ENCODE data around the gene IL20RA. TPM values are rescaled to one million over a fixed set of nuclear protein-coding genes. Genes with fewer than 3 reads are reported as not detected.
"Not testable (repeated sequence)": the region's sequence is repeated elsewhere in the genome, so short reads cannot be mapped to it uniquely, and the experiment has no call there.

The IL20RA gene
- total RNA-seq, 1 experiment from 2014 or later = not detected

DNA sequence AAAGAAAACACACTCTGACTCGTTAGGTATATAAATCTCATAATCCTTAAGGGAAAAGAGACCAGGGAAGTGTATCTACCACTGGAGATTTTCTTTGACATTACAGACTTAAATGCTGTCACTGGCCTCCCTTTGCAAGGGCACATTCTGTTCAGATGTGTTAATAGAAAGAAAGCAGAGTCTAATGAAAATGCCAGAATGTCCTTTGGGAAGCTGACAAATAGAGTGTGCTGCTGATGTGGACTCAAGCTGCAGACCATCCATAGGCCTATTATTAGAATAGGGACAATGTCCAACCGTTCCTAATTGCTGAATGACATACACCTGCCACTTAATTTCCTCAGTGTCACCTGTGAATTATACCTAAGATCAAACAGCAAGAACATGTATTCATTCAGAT, 81.5 kb downstream of the IL20RA start:
- DNase-seq (ENCODE audit: low read depth in 1 of 2, low spot score in 2 of 2) = no peak
- H3K27ac ChIP-seq = no peak overlapping the region
- H3K27me3 ChIP-seq (replicated peaks) = no peaks in the 10 kb centered on the region
- no peaks in the 10 kb centered on the region for H3K36me3 ChIP-seq
- H3K9me3 ChIP-seq (replicated peaks) = no peaks in the 10 kb centered on the region
- no peak overlapping the region for H3K4me3 ChIP-seq
- H3K4me1 ChIP-seq (replicated peaks) = no peaks in the 10 kb centered on the region

- no peak overlapping the region for H3K27ac ChIP-seq
- no peaks in the 10 kb centered on the region for H3K9me3 ChIP-seq (replicated peaks)
- no peaks in the 10 kb centered on the region for H3K4me1 ChIP-seq (replicated peaks)
- no peaks in the 10 kb centered on the region for H3K27me3 ChIP-seq (replicated peaks)
- H3K4me3 ChIP-seq = no peak overlapping the region
- H3K36me3 ChIP-seq = no peaks in the 10 kb centered on the region
- DNase-seq (ENCODE audit: low read depth in 1 of 2, low spot score in 2 of 2) = no peak
Observed at GRCh38 chr6:136962661-136963060, 82.1 kb downstream of the IL20RA start.

DNA sequence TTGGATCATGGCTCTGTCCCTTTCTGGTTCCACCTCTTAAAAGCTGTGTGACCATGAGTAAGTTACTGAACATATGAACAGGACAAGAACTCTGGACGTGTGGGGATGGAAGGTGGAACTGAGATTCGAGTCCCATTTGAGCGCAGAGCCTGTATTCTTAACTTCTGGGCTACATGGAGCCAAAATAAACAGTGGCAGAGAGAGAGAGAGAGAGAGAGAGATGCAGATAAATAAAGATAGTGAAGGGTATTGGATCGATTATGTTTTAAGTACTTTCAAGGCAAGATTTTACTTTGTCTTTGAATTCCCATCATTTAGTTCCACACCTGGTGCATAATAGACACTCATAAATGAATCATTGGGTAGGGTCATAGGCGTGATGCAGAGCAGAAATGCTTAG, 82.9 kb downstream of the IL20RA start:
- H3K27me3 ChIP-seq (replicated peaks) = no peaks in the 10 kb centered on the region
- DNase-seq (ENCODE audit: low read depth in 1 of 2, low spot score in 2 of 2) = no peak
- H3K27ac ChIP-seq = no peak overlapping the region
- H3K36me3 ChIP-seq = no peaks in the 10 kb centered on the region
- H3K4me1 ChIP-seq (replicated peaks) = peaks cover 5% of the 10 kb centered on the region
- no peak overlapping the region for H3K4me3 ChIP-seq
- no peaks in the 10 kb centered on the region for H3K9me3 ChIP-seq (replicated peaks)

- Histone ChIP-seq H3K27ac (no peak overlapping the region), H3K4me1 (replicated peaks) (peaks cover 8% of the 10 kb centered on the region), H3K36me3 (no peaks in the 10 kb centered on the region), H3K4me3 (no peak overlapping the region), H3K27me3 (replicated peaks) (peaks cover under 1% of the 10 kb centered on the region), H3K9me3 (replicated peaks) (no peaks in the 10 kb centered on the region)
- no peak for DNase-seq (ENCODE audit: low read depth in 1 of 2, low spot score in 2 of 2)
Observed at GRCh38 chr6:136960781-136961180, 84.0 kb downstream of the IL20RA start.

DNA sequence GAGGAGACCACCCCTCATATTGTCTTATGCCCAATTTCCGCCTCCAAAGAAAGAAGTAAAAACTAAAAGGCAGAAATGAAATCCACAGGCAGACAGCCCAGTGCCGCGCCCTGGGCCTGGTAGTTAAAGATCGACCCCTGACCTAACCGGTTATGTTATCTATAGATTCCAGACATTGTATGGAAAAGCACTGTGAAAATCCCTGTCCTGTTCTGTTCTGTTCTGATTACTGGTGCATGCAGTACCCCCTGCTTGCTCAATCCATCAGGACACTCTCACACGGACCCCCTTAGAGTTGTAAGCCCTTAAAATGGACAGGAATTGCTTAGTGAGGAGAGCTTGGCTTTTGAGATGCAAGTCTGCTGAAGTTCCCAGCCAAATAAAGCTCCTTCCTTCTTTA, 84.8 kb downstream of the IL20RA start:
- H3K27ac ChIP-seq; H3K4me1 ChIP-seq (replicated peaks): not testable (repeated sequence)

DNA sequence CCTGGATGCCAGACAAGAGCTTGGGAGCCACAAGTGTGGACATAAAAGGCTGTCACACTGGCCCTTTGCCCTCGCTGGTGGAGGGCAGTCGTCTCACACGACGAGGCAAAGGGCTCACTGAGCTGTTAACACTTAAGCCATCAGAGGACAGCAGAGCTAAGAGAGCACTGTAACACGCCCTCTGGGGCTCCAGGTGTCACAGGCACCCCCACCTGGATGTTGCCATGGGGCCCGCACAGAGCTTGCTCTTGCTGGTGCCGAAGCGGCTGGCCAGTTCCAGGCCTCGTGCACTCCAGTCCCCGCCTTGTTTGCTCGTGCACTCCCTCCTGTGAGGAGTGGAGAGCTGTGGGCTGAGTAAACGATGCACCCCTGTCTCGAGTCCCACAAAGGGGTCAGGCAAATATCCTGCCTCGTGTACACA, 85.3 kb downstream of the IL20RA start:
- H3K36me3 ChIP-seq = no peaks in the 10 kb centered on the region
- H3K27me3 ChIP-seq (replicated peaks) = peaks cover 6% of the 10 kb centered on the region
- H3K9me3 ChIP-seq (replicated peaks) = no peaks in the 10 kb centered on the region
- H3K4me3 ChIP-seq = no peak overlapping the region
- no peak for DNase-seq (ENCODE audit: low read depth in 1 of 2, low spot score in 2 of 2)
- peaks cover 8% of the 10 kb centered on the region for H3K4me1 ChIP-seq (replicated peaks)
- no peak overlapping the region for H3K27ac ChIP-seq

More for the DNA sequence above, 84.8 kb downstream of the IL20RA start:
- H3K27me3 ChIP-seq (replicated peaks); DNase-seq (ENCODE audit: low read depth in 1 of 2, low spot score in 2 of 2); H3K4me3 ChIP-seq; H3K9me3 ChIP-seq (replicated peaks); H3K36me3 ChIP-seq: not testable (repeated sequence)

GRCh38 chr6:136958168-136958567, 86.6 kb downstream of the IL20RA start:
- H3K27ac ChIP-seq = no peak overlapping the region
- no peaks in the 10 kb centered on the region for H3K36me3 ChIP-seq
- H3K9me3 ChIP-seq (replicated peaks) = no peaks in the 10 kb centered on the region

DNA sequence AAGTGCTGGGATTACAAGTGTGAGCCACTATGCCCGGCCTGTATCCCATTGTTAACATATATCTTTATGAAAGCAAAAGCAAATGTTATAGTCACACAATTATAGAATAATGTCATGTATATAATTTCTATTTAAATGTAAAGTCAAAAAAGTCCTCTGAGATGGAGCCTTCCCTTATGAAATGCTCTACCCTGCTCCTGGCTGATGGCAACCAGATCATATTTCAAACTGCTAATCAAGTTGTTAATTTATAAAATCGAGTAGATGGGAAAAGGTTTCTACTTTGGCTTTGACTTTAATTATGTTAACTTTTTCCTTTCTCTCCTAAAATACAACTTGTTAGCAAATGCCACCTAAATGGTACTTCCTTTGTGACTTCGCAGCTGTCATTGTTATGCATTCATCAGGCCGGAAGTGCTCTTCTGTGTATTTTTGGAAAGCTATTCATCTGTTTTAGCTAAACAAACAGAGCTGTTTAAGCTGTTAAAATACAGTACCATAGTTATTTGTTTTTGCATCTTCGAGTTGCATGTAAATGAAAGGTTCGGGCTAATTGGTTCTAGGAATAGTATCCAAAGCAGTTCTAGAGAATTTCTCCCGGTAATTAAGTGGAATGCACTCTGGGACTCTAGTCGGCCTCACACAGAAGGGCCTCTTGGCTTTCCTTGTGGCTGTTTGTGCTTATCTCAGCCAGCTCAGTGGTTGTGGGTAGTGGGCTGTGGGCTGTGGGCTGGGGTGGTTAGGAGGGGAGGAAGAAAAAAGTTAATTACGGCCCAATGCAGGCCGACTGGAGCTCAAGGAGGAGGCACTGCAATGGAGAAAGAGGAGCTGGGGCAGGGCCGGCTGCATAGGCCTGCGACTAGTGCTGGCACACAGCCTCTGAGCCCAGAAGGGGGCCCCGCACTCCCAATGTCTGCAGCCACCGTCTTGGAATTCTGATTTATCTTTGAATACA, 87.9 kb downstream of the IL20RA start:
- Histone ChIP-seq H3K36me3 (no peaks in the 10 kb centered on the region), H3K9me3 (replicated peaks) (no peaks in the 10 kb centered on the region), H3K4me3 (no peak overlapping the region), H3K27ac (no peak overlapping the region), H3K27me3 (replicated peaks) (peaks cover 8% of the 10 kb centered on the region), H3K4me1 (replicated peaks) (peaks cover 8% of the 10 kb centered on the region)
- peak in 1 of 2 experiments; percentile 22 for DNase-seq (ENCODE audit: low read depth in 1 of 2, low spot score in 2 of 2)

More at GRCh38 chr6:136958168-136958567, 86.6 kb downstream of the IL20RA start:
- peaks cover 8% of the 10 kb centered on the region for H3K4me1 ChIP-seq (replicated peaks)
- no peak overlapping the region for H3K4me3 ChIP-seq
- H3K27me3 ChIP-seq (replicated peaks) = peaks cover 8% of the 10 kb centered on the region
- DNase-seq (ENCODE audit: low read depth in 1 of 2, low spot score in 2 of 2) = no peak

DNA sequence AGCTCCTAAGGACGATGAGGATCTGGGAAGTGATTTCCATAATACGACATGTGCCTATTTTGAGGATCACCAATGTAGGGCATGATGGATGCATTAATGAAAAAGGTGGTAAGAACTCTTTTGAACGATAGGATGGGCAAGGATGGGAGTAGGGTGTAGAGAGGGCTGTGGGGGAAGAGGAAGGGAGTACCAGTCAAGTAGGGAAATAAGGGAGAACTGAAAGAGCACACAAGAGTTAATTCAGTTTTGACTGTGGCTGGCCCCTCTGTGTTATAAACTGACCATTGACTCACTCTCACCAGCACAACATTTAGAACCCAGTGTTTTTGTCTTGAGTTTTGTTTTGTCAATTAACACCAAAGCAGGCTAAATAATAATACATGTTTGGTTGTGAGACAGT, 89.6 kb downstream of the IL20RA start:
- Histone ChIP-seq H3K27me3 (replicated peaks) (peaks cover 8% of the 10 kb centered on the region), H3K27ac (no peak overlapping the region), H3K4me3 (no peak overlapping the region), H3K36me3 (no peaks in the 10 kb centered on the region), H3K9me3 (replicated peaks) (no peaks in the 10 kb centered on the region), H3K4me1 (replicated peaks) (peaks cover 8% of the 10 kb centered on the region)
- no peak for DNase-seq (ENCODE audit: low read depth in 1 of 2, low spot score in 2 of 2)

GRCh38 chr6:136952714-136953260, 92.0 kb downstream of the IL20RA start:
- DNase-seq (ENCODE audit: low read depth in 1 of 2, low spot score in 2 of 2) = no peak
- peaks cover 8% of the 10 kb centered on the region for H3K4me1 ChIP-seq (replicated peaks)
- no peaks in the 10 kb centered on the region for H3K9me3 ChIP-seq (replicated peaks)
- H3K4me3 ChIP-seq = no peak overlapping the region
- H3K27ac ChIP-seq = no peak overlapping the region
- H3K27me3 ChIP-seq (replicated peaks) = peaks cover 8% of the 10 kb centered on the region
- no peaks in the 10 kb centered on the region for H3K36me3 ChIP-seq

DNA sequence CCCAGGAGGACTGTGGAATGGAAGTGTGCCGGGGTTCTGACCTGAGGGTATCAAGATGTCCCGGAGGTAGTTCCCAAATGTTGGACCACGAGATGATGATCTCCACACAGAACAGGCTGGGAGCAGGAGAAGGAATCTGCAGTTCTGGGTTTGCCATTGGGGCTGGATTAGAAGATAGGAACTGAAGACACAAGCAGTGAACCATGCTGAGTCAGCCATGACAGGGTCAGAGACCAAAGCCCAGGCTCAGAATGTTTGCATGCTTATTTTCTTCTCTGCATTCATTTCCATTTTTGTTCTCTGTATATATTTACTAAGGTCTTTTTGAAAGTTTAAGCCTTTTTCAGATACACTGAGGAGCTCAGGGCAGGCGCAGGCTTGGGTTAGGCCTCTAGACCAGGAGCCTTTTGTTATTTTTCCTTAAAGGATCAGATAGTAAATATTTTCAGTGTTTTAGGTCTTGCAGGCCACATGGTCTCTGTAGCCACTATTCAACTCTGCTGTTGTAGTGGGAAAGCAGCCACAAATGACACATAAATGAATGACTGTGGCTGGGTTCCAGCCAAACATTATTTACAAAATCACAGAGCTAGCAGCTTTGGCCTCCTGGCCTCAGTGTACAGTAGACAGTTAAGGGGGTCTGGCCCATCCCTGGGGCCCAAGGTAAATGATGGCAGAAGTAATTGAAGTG, 94.2 kb downstream of the IL20RA start:
- Histone ChIP-seq H3K4me1 (replicated peaks) (no peaks in the 10 kb centered on the region), H3K36me3 (no peaks in the 10 kb centered on the region), H3K9me3 (replicated peaks) (no peaks in the 10 kb centered on the region), H3K27ac (no peak overlapping the region), H3K27me3 (replicated peaks) (peaks cover 5% of the 10 kb centered on the region), H3K4me3 (no peak overlapping the region)
- DNase-seq (ENCODE audit: low read depth in 1 of 2, low spot score in 2 of 2) = no peak
